Stimulated activated CD4-positive, alpha-beta T cell treated with anti-CD3 and anti-CD28 coated beads, Interleukin-12 subunit alpha, Interleukin-12 subunit beta, amount 100 ng/mL, for 24 hours (primary cell): ENCODE results near the gene WDR64.

Experiments
- DNase-seq, 2 experiments: peaks; one replicate each; pipeline ENCODE4 v3.0.0-alpha.2; 2020; ENCODE audit warnings: low read depth in 2 of 2

The WDR64 gene

DNA sequence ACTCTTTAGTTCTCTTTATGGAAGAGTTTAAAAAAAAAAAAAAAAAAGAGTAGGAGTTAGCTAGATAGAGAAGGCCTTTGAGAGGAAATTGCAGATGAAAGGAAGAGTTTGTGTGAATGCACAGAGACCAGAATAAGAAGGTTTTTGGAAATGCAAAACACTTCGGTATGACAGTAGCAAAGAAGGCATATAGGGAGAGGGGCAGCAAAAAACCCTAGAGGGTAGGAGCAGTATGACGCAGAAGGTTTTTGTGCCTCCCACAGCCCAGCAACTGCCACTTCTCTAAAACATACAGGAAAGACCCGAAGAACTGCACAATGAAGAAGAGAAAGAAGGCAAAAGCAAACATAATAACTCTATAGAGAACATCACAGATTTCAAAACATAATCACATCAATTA lies 84.3 kb downstream of the WDR64 start:
- DNase-seq = no peak

DNA sequence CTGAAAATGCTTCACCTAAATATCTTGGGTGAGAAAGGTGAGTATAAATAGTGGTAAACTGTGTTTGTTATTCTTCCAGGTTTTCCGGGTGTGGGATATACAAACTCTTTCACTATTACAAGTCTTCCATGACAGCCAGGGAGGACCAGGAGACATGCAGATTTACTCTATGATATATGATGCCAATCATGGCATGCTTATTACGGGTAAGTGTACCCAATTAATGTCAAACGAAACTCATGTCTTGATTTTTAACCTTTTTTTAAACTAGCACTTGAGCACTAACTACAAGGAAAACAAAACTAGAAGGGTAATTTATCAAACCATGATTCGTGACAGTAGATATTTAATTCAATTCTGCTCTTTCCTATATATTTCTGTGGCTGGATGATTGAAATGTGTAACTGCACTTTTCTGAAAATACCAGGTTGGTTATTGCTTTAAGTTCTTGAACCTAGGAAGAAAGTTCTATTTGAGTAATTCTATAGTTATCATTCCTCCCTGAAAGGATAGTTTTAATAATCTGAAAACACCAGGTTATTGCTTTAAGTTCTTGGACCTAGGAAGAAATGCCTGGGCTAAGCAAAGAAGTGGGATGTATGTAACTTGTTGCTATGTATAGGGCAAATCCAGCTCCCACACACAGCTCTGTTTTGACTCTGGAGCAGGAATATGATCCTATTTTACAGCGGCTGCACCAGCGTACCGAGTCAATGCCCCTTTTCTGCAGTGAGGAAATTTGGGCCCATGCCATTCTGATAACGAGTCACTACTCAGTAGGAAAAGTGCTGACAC lies 86.4 kb downstream of the WDR64 start:
- no peak for DNase-seq

DNA sequence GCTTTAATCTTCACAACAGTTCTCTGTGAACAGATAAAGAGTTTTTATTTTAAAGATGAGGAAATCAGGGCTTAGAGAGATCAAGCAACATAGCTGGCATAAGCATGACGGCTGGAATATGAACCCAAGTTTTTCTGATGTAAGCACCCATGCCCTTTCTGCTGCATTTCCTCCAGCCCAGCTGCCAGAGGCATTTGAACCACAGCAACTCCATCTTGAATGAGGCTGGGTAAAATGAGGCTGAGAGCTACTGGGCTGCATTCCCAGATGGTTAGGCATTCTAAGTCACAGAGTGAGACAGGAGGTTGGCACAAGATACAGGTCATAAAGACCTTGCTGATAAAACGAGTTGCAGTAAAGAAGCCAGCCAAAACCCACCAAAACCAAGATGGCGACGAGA lies 90.0 kb downstream of the WDR64 start:
- DNase-seq = no peak

DNA sequence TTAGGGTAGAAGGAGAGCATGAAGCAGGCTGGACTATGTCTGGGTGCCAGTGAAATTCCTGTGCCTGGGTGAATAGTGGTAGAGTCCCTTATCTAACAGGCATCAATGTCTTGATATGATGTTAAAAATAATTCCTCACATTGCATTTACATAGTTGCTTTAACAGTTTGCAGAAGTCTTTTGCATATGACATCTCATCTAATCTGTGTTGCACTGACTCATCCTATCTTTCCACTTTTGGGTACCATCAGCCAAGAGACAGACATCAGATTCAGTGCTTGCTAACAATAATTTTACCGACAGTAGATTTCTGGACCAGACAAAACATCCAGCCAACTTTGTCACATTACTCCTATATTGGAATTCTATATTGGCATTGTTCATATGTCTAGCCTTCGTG lies 92.5 kb downstream of the WDR64 start:
- DNase-seq = no peak

DNA sequence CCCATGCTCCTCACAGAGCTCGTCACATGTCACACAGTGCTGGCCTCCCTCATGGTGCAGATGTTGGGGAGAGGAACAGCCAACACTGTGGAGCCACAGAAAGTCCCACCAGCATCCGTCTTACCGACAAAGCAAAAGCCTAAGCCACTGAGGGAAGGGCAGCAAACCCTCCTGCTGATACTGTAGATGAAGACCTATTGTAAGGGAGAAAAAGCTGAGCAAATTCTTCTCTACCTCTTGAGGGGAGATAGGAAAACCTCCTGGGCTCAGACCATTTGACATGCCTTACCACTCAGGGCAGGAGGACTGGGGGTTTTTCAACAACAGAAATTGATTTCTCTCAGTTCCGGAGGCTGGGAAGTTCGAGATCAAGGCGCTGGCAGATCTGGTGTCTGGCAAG lies 95.9 kb downstream of the WDR64 start:
- DNase-seq = no peak

DNA sequence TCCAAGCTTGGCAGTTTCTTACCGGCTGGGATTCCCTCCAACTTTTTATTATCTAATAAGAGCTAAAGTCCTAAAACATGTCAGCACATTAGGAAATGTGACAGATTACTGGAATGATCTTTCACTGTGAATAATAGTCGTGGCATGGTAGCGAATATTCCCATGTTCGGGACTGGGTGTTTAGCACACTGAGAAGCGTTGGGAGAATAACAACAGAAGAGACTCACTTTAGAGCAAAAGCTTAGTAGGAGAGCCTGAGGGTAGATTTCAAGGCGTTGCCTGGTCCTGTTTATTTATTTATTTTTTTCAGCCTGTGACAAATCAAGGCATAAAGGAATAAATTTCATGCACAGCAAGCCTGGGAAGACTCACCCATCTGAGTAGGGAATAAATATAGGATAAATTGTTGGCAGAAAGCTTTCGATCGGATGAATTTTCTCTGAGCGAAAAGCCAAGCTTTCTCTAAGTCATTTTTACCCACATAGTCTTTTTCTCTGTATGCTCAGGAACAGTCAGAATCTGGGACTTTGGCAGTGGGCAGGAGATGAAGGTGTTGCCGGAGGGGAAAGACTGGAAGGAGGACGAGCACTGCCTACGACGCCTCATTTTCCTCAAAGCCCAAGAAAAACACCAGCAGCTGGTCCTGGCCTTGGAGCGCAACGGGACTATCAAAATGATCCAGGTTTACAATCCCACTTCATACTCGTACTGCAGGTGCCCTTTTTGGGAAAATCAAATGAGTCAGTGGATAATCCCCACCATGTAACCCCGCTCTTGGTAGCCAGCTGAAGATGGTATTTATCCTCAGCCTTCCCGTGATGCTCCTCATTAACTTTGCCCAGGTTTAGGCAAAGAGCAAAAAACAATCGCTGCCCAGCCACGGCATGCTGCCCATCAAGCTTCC lies 97.2 kb downstream of the WDR64 start:
- DNase-seq = no peak

DNA sequence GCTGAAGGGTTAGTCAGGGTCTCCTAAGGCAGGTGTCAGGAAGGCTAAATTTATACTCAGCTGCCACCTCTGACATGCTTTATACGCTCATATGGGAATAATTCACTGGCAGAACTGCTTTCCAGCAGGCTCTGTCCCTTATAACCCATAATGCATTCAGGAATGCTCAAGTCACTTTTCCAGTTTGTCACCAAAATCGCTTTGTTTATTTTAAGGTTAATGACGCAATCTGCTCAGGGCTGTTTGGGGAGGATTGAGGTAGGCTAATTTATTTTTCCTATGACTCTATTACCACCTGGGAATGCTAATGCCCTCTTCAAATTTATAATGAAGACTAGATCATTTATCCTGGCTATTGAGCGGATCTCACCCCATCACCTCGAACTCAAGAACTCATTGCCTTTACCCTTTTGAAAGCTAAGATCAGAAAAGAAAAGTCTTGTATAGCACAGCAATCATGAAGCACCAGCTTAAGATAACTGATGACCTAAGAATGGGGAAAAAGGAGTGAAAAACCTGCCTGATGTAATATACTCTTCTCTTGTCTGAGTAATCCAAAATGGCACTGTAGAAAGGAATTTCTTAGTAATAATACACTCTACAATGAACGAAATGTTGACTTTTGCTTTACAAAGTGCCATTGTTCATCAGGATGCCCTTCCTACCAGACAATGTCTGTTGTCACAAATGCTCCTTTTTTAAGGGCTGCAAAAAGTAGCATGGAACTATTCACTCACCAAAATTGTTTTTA lies 98.0 kb downstream of the WDR64 start:
- no peak for DNase-seq

DNA sequence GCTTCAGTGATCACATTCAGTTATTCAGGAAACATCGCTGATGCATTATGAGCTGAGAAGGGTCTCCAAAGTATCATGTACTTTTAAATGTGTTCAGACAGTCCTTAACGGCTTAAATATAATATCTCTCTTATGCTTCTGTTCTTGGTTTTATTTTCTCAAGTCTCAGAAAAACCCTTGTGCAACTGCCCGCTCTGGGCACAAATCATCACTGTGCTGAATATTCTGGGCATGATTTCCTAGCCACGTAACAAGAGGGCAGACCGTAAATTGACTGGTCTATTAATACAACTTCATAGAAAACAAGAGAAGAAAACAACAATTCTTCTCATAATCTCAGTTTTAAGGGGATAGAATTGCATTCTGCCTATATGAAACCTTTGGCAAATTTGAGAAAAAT lies 99.4 kb downstream of the WDR64 start:
- no peak for DNase-seq

DNA sequence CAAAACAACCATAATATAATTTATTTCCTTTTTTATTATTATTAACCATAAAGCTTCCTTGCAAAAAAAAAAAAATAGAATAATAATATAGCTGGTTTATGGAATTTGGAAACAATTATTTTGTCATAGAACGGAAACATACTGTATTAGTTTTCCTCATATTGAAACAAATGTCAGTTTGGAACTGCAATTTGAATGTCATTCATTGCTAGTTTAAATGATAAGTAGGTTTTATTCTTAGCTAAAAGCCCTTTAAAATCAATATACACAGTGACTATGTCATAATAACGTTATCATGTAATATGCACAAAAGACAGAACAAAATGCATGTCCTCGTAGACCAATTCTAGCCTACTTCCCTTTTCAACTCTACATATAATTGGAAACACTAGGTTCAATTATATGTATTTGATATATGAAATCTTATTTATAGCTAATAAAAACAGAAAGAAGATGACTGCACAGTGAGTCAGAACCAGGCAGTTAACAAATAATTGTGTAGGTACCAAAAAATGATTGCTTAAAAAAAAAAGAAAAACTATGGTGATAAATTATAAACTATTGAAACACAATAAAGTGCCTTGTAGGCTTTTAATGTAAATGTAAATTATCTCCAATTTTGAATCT lies 110.7 kb downstream of the WDR64 start:
- no peak for DNase-seq

DNA sequence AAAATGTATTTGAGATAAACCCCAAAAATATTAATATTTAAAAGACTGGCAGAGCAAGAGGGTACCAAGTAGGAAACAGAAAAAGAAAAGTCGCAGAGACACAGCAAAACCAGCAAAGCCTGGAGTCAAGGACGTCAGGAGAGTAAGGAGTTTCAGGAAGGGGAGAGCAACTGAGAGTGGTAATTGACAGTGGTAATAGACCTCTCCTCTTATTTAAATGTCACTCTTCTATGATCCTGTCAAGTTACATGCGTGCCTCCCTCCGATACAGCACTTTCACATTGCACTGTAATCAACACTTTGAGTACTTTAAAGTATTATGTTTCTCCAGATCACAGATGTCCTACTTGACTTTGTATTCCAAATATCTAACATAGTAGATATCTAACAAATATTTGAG lies 113.3 kb downstream of the WDR64 start:
- DNase-seq = no peak

DNA sequence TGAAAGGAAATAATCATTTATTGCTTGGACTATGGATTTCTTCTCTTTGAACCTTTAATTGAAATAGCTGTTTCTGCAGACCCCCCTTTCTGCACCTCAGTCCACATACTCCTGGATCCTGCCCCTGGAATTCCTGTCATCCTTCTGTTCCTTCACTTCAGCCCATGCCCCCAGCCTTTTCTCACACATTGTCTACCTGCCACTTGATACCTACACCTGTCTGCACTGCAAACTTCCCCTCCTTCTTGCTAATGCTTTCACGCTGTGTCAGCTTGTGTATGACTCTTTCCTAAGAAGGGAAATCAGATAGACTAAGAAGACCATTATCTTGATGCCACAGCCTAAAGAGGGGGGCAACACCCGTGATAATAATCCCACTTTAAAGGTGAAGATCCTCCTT lies 115.7 kb downstream of the WDR64 start:
- no peak for DNase-seq

DNA sequence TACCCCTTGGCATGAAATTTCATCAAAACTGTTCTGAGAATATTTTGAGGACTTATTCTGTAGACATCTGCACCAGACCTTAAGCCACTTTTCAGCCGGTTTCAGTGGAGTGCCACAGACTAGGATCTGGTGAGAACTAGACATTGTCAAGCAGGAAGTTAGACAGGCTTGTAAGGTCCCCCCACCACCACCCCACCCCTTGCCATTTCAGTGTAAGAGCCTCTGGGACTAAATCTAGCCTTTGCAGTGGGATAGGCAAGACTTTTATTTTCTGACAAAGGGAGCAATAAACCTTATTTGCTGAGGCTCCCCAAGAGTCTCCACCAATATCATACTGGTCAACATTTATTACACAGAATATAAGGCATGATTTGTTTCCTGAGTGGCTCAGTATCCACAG lies 118.0 kb downstream of the WDR64 start:
- no peak for DNase-seq

DNA sequence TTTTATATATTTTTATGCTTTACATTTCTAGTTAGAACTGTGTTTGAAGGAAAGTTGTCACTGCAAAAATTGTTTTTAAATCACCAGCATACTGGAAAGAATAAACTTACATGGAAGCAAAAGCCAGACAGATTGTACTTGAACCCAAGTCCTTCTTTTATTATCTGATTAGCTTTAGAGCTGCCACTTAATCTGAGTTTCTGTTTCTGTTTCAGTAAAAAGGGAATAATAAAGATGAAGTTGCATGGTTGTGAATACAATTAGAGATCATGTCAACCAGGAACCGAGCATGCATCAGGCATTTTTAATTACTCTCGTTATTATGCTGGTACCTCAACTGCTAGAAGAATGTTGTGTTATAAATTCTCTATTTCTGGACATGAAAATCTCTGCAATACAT lies 119.0 kb downstream of the WDR64 start:
- DNase-seq = no peak

DNA sequence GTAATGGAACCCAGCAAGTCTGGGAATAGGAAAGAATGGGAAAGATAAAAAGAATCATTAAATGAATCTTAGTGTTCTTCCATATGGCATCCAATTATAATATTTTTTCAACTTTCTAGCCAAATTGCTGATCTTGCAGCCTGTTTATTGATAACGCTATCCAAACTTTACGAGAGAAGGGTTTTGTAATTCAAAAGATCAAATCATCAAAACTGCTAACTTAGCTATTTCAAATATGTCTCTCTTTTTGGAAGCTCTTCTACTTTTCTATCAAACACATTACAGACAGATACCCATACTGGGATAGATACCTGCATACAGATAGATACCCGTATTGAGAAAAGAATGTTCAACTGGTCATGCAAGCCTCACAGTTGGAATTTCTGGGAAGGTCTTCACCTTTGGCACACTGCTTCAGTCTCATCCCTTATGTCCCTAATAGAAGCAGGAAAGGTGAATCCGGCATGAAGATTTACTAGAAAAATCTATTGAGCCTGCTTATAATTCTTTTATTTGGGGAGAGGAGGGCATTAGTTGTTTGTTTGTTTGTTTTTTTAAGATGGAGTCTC lies 120.9 kb downstream of the WDR64 start:
- no peak for DNase-seq

DNA sequence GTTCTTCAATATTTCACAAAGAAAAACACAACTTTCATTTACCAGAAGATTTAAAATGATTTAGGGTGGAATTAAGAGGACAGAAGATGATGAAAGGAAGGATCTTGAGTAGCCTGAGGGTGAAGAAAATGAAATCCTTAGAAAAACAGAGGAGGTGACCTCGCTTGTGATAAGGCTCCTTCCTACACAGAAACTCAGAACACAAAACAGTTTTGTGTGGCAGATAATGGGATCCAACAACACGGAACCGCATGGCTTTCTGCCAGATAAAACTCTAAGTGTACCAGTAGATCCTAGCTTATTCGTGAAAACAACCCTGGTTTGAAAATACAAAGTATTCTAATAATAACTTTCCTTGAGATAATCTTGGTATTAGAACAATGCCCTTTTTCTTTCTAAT lies 121.9 kb downstream of the WDR64 start:
- DNase-seq = no peak

DNA sequence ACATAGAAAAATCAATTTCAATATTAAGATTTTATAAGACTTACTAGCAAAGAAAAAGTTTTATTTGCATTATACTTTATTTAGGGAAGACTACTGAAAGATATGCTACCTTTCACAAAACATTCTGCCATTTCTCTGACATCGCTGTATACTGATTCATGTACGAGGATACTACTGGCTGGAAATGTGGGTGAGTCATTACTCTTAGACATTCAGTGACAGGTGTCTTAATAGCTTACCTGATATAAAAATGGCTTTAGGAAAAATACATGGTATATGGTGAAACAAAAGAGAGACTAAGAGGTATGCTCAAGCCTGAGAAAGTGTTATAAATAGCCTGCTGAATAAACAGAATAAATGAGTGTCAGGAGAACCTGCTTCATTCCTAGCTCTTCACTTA lies 122.9 kb downstream of the WDR64 start:
- DNase-seq = no peak

DNA sequence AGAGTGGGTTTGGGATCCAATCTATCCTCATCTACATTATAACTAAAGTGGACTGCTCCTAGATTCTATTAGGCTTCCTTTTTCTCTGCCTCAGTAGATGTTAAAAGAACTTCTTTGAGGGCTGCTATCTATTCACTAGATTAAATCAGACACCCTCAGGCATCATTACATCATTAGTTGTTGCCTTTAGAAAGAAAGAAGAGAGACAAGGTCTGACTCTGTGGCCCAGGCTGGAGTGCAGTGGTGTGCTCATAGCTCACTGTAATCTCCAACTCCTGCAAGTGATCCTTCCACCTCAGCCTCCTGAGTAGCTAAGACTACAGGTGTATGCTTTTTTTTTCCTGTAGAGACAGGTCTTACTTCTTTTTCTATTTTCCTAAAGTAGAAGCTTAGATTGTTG lies 124.8 kb downstream of the WDR64 start:
- DNase-seq = no peak

DNA sequence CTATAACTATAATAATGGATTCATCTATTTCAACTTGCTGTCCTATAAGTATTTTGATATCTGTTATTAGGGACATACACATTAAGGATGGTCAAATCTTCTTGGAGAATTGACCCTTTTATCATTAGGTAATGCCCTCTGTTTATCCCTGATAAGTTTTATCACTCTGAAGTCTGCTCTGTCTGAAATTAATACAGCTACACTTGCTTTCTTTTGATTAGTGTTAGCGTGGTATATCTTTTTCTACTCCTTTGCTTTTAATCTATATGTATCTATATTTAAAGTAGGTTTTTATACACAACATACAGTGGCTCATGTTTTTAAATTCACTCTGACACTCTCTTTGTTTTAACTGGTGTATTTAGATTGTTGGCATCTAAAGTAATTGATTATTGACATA lies 126.0 kb downstream of the WDR64 start:
- DNase-seq = no peak

DNA sequence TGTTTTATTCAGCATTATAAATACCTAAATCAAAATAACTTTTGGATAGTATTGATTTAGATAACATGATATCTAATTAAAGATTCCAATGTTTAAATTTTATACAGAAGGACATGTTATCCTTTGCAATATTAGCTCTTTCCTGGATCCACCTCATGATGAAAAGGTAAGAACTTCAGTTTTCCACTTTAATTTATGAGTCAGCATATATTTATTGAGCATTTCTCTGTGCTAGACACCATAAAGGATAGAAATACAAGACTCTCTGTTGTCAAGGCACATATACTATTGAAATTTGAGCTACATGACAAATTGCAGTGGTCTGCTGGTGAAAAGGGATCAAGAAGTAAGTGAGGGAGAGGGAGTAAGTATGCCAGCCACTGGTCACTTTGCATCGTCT lies 127.8 kb downstream of the WDR64 start:
- no peak for DNase-seq

DNA sequence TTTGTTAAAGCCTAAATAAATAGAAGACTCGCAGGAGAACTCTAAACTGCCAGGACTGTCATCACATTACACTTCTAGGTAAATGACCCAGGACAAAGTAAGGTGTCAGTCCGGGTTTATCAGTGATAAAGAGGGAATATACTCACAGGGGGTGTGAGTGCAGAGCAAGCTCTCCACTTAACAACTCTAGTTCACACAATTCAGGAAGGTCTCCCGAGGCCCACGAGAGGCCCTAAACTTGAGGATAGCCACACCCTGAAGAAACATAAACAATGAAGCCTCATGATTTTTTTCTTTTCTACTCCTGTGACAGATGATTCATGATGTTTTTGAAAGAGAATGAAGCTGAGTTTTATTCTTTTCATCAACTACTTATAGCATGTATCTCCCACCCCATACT lies 130.3 kb downstream of the WDR64 start:
- DNase-seq = no peak

DNA sequence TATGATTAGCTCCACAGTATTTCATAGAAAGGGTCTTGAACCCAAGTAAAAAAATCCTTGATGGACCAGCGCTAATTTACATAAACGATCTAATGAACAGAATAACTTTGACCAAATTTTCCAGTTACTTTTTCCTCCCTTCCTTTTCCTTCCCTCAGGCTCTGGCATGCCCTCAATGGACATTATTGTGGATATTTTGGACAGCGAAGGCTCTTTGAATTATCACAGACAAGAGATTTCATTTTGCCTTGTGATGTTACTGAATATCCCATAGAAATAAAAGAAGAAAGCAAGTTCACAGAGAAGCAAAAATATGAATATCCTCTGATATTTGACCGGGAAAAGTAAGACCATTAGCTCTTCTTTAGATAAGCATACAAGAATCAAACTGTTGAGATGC lies 135.6 kb downstream of the WDR64 start:
- DNase-seq = no peak

DNA sequence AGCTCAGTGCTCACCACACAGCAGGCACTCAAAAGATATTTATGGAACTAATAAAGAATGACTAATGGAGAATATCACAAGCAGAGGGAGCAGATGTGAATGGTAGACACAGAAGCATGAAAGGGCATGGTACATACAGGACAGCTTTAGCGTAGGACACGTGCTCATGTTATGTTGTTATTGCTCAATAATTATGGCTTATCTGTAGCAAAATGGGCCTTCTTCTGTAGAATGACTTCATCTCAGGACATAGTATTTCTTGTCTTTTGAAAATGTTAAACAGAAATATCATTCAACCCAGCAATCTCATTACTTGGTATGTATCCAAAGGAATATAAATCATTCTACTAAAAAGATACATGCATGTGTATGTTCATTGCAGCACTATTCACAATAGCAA lies 137.0 kb downstream of the WDR64 start:
- DNase-seq = no peak
